Stimulated activated CD4-positive, alpha-beta T cell treated with anti-CD3 and anti-CD28 coated beads, TNF-alpha, amount 100 ng/mL, for 48 hours (primary cell): Measurements from ENCODE around the gene SYNE1.
A peak's percentile ranks its signal among the peaks of the same experiment; 100 is the strongest.
"Not testable (repeated sequence)": the region's sequence is repeated elsewhere in the genome, so short reads cannot be mapped to it uniquely, and the experiment has no call there.

ENCODE experiments used
- DNase-seq, 3 donors: peaks; one replicate each; pipeline ENCODE4 v3.0.0-alpha.2; 2020; ENCODE audit warnings: low read depth in 3 of 3

Gene SYNE1

DNA sequence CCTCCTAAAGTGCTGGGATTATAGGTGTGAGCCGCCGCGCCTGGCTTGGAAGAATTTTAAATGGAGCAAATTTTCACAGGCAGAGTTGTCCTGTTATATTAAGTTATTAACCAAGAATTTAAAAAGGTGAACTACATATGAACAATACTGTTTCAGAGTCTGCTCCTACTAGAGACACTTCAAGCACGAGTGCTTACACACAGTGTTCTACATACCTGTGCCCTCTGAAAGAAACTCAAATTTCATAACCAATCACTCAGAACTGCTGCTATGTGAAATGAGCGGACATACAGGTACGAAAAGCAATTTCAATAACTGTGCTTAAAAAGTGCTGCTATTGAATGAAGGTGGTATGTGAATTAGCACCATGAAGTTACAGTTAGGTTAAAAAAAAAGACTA is 262.0 kb downstream of the SYNE1 start:
- DNase-seq = no peak

GRCh38 chr6:152372945-152373344 is 264.2 kb downstream of the SYNE1 start:
- DNase-seq = no peak

GRCh38 chr6:152371775-152372174 is 265.4 kb downstream of the SYNE1 start:
- DNase-seq = no peak

GRCh38 chr6:152368751-152369624 is 268.2 kb downstream of the SYNE1 start:
- no peak for DNase-seq

- no peak for DNase-seq
Measured at GRCh38 chr6:152364866-152365265, 272.3 kb downstream of the SYNE1 start.

- no peak for DNase-seq
Measured at GRCh38 chr6:152360034-152360433, 277.1 kb downstream of the SYNE1 start.

GRCh38 chr6:152356662-152357061 is 280.5 kb downstream of the SYNE1 start:
- DNase-seq = no peak

- no peak for DNase-seq
Measured at GRCh38 chr6:152356016-152356415, 281.1 kb downstream of the SYNE1 start.

DNA sequence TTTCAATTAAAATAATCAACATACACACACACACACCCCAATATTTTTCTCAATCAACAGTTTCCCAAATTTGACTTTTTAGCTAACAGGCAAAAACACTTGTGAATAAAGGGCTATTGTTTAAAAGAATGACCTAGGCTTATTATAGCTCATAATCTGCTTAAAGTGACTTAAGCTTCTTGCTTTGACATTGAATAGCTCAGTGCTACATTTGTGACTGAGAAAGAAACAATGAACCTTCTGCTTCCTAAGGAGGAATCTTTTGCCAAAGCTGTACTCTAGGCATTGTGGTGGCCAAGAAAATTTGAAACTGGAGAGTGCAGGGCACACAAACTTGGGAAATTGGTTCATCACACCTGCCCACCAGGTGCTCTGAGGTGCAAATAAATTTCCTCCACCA is 282.0 kb downstream of the SYNE1 start:
- DNase-seq = no peak

- DNase-seq = no peak
Measured at GRCh38 chr6:152353440-152353839, 283.7 kb downstream of the SYNE1 start.

DNA sequence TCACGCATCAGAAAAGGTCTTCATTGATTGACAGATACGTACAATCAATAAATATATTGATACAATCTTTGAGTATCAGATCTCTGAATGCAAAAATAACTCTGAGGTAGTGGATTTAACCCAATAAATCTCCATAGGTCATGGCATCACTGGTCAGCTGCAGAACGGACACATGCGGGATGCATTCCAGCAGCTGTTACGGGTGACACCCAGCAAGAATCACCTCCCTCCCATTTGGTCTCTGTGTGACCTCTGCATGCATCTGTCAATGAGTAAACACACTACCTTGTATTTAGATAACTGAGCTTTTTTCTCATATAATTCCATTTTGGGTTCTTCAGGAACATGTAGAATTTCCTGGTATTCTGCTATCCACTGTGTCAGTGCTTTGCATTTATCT is 285.4 kb downstream of the SYNE1 start:
- no peak for DNase-seq

- no peak for DNase-seq
Measured at GRCh38 chr6:152351110-152351509, 286.1 kb downstream of the SYNE1 start.

- DNase-seq = no peak
Measured at GRCh38 chr6:152348116-152348515, 289.0 kb downstream of the SYNE1 start.

DNA sequence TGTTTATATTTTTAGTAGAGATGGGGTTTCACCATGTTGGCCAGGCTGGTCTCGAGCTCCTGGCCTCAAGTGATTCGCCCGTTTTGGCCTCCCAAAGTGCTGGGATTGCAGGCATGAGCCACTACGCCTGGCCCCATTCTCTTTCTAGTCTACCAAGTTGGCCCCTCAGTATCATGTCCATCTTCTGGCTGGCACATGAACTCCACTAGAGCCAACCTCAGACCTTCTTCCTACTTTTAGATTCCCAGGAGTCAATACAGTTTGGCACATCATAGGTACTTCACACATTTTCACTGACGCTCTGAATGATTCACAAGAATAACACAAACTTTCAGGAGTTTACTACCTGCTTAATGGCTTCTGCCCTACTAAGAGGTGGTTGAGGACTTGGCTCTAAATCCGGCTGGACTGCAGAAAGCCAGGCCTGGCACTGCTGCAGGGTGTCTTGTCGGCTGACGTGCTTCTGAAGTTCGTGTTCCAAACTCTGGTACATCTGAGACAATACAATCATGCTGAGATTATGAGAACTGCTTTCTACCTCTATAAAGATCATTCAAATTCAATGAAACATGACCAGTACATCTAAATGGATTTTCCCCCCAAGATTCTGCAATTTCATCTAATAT is 293.3 kb downstream of the SYNE1 start:
- no peak for DNase-seq

- DNase-seq = no peak
Measured at GRCh38 chr6:152341596-152341995, 295.6 kb downstream of the SYNE1 start.

DNA sequence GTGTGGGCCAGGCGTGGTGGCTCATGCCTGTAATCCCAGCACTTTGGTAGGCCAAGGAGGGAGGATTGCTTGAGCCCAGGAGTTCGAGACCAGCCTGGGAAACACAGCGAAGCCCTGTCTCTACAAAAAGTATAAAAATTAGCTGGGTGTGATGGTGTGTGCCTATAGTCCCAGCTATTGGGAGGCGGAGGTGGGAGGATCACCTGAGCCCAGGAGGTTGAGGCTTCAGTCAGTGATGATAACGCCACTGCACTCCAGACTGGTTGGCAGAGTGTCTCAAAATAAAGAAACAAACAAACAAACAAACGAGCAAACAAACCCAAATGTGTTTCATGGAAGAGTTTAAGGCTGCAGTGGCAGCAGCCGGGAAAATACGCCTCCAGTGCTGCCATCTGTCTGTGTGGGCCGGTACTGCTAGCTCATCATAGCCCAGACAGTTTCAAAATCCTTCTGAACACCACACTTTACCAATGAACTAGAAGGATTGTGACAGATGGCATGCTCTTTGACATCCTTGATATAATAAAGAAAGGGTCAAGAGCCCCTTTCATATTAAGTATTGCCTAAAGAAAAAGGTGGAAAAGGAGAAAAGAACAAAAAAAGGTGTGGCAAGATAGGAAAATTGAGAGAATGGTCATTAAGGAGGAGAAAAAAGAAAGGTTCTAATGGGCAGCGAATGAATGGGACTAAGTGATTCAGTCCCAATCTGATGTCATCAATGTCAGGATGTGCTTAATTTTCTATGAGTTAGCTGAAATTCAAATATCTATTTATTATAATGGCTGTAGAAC is 298.6 kb downstream of the SYNE1 start:
- DNase-seq = peak; percentile 8 to 32 (median 16)

GRCh38 chr6:152334555-152334954 is 302.6 kb downstream of the SYNE1 start:
- no peak for DNase-seq

GRCh38 chr6:152330961-152331360 is 306.2 kb downstream of the SYNE1 start:
- DNase-seq = no peak

- DNase-seq = no peak
Measured at GRCh38 chr6:152329638-152330448, 307.3 kb downstream of the SYNE1 start.

GRCh38 chr6:152328200-152328599 is 309.0 kb downstream of the SYNE1 start:
- not testable (repeated sequence) for DNase-seq

DNA sequence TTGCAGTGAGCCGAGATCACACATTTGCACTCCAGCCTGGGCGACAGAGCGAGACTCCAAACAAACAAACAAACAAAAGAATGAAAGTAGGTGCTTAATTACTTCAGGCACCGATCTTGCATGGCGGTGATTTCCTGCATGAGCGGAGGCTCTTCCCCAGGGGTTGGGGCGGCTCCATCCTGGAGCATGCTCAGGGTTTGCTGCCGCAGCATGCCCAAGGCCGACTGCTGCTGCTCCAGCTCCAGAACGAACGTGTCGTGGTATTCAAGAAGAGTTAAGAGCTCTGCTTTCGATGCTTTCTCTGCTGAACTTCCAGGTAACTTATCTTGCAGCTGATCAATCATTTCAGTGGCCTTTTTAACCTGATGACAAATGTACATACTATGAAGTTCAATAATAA is 313.8 kb downstream of the SYNE1 start:
- DNase-seq = no peak

DNA sequence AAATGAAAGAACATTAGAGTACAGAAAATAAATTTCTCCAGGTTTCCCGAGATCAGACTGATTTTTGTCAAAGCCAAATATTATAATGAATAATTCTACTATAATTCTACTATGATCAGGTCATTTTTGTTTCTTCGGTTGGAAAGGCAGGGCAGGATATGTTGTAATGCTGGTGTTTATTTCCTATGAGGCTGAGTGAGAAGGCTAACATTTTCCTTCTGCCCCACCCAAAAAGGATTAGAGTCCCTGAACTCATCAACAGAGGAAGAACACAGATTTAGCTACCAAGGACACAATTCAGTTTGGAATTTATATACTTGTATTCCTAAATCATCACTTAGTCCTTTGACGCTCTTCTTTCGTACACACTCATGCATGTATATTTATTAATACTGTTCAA is 318.9 kb downstream of the SYNE1 start:
- no peak for DNase-seq
